Mammary epithelial cell (primary cell): ENCODE results near the gene WAC.
"Not testable (repeated sequence)": the region's sequence is repeated elsewhere in the genome, so short reads cannot be mapped to it uniquely, and the experiment has no call there.

Experiments used
- EZH2 ChIP-seq: IDR thresholded peaks from 2 replicates; pipeline ENCODE4 v1.6.1; 2012; ENCODE audit warnings: low read length, inconsistent platforms, borderline replicate concordance
- TF ChIP-seq, protein P1 (sequence below), 2 donors: IDR thresholded peaks in 1 of 2; conservative IDR thresholded peaks in 1 of 2; 2 replicates each; pipeline ENCODE4 v1.5.1; 2011 to 2012; ENCODE audit warnings: inconsistent platforms in 2 of 2, low read length in 2 of 2, mild to moderate bottlenecking in 2 of 2, control low read depth in 1 of 2, low read depth in 1 of 2; ENCODE audit not compliant: insufficient read depth in 1 of 2; ENCODE audit errors: extremely low read depth in 1 of 2

GRCh38 chr10:28658824-28659223 lies 125.9 kb downstream of the WAC start:
- TF ChIP-seq, protein P1, sequence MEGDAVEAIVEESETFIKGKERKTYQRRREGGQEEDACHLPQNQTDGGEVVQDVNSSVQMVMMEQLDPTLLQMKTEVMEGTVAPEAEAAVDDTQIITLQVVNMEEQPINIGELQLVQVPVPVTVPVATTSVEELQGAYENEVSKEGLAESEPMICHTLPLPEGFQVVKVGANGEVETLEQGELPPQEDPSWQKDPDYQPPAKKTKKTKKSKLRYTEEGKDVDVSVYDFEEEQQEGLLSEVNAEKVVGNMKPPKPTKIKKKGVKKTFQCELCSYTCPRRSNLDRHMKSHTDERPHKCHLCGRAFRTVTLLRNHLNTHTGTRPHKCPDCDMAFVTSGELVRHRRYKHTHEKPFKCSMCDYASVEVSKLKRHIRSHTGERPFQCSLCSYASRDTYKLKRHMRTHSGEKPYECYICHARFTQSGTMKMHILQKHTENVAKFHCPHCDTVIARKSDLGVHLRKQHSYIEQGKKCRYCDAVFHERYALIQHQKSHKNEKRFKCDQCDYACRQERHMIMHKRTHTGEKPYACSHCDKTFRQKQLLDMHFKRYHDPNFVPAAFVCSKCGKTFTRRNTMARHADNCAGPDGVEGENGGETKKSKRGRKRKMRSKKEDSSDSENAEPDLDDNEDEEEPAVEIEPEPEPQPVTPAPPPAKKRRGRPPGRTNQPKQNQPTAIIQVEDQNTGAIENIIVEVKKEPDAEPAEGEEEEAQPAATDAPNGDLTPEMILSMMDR (conservative IDR thresholded peaks at IDR 0.05 in 1 of 2, IDR thresholded peaks at IDR 0.05 in 1 of 2; ENCODE audit: extremely low read depth in 1 of 2, insufficient read depth in 1 of 2, low read depth in 1 of 2, low read length in 2 of 2), result not testable (repeated sequence)
- not testable (repeated sequence) for TF ChIP-seq EZH2
